K562 (cell line): ENCODE measurements around the gene CENPC. TPM values are rescaled to one million over a fixed set of nuclear protein-coding genes. Genes with fewer than 3 reads are reported as not detected.

Experiments used
- ARID2 ChIP-seq: fragments of 450-650 bp; IDR thresholded peaks from 2 replicates; pipeline ENCODE4 v1.6.1; 2017; ENCODE audit warnings: antibody characterized with exemption, mild to moderate bottlenecking
- ATF6 ChIP-seq: sonication (generic); formaldehyde crosslinking; IDR thresholded peaks from 2 replicates; pipeline ENCODE4 v1.4.0; 2020; ENCODE audit warnings: mild to moderate bottlenecking, missing genetic modification reagents
- BACH1 ChIP-seq: fragments of 200-800 bp; sonication (Bioruptor generic); IDR thresholded peaks from 2 replicates; pipeline ENCODE4 v1.6.1; 2016; ENCODE audit warnings: missing genetic modification characterization, missing compliant biosample characterization
- BDP1 ChIP-seq: IDR thresholded peaks from 3 replicates; pipeline ENCODE4 v1.6.1; 2011; ENCODE audit not compliant: insufficient read length, insufficient read depth
- CREB5 ChIP-seq: fragments of 250-450 bp; sonication (Bioruptor Pico); IDR thresholded peaks from 2 replicates; pipeline ENCODE4 v1.5.0; 2020; ENCODE audit warnings: mild to moderate bottlenecking
- E2F8 ChIP-seq: fragments of 450-650 bp; IDR thresholded peaks from 2 replicates; pipeline ENCODE4 v1.7.1; 2018; ENCODE audit warnings: mild to moderate bottlenecking, low read depth; ENCODE audit not compliant: partially characterized antibody
- FUS ChIP-seq: fragments of 200-400 bp; formaldehyde crosslinking; optimal IDR thresholded peaks from 2 replicates; pipeline ENCODE3; 2017; ENCODE audit warnings: low read depth, low read length
- HBP1 ChIP-seq: fragments of 450-650 bp; formaldehyde crosslinking; IDR thresholded peaks from 2 replicates; pipeline ENCODE4 v1.4.0; 2022; ENCODE audit warnings: missing genetic modification characterization
- HCFC1 ChIP-seq: IDR thresholded peaks from 2 replicates; pipeline ENCODE4 v1.6.1; 2012; ENCODE audit warnings: low read depth, low read length, improper control_type of control experiment
- HMGN3 ChIP-seq: IDR thresholded peaks from 2 replicates; pipeline ENCODE4 v1.6.1; 2011; ENCODE audit warnings: borderline replicate concordance, low read depth, mild to moderate bottlenecking, mixed read lengths, low read length; ENCODE audit not compliant: insufficient read length; ENCODE audit errors: extremely low read depth
- KLF1 ChIP-seq: fragments of 450-650 bp; IDR thresholded peaks from 2 replicates; pipeline ENCODE4 v1.6.1; 2016; ENCODE audit warnings: missing genetic modification characterization, missing compliant biosample characterization
- MAFF ChIP-seq: IDR thresholded peaks from 2 replicates; pipeline ENCODE4 v1.6.1; 2012; ENCODE audit warnings: low read length, improper control_type of control experiment
- NFRKB ChIP-seq: fragments of 450-650 bp; IDR thresholded peaks from 2 replicates; pipeline ENCODE4 v1.6.1; 2016; ENCODE audit warnings: low read depth
- NUFIP1 ChIP-seq: fragments of 450-650 bp; IDR thresholded peaks from 2 replicates; pipeline ENCODE4 v1.6.1; 2018; ENCODE audit not compliant: partially characterized antibody
- OTX1 ChIP-seq: fragments of 450-650 bp; formaldehyde crosslinking; IDR thresholded peaks from 2 replicates; pipeline ENCODE4 v1.4.0; 2022; ENCODE audit warnings: mild to moderate bottlenecking
- RFX5 ChIP-seq: IDR thresholded peaks from 2 replicates; pipeline ENCODE4 v1.6.1; 2011; ENCODE audit warnings: low read depth, mild to moderate bottlenecking, improper control_type of control experiment, low read length
- TCFL5 ChIP-seq: fragments of 250-450 bp; sonication (Bioruptor Pico); conservative IDR thresholded peaks from 2 replicates; pipeline ENCODE4 v1.6.1; 2021; ENCODE audit warnings: mild to moderate bottlenecking, moderate library complexity, matching md5 sums
- TEAD1 ChIP-seq, 2 experiments: fragments of 450-650 bp in 1 of 2; sonication (generic) in 1 of 2; formaldehyde crosslinking; IDR thresholded peaks; 2 replicates each; pipeline versions ENCODE4 v1.4.0 to v1.8.0; 2020 to 2022; ENCODE audit warnings: mild to moderate bottlenecking in 2 of 2, missing genetic modification reagents in 1 of 2
- ZFPM2 ChIP-seq: fragments of 250-450 bp; sonication (Bioruptor Pico); IDR thresholded peaks from 2 replicates; pipeline ENCODE4 v1.5.1; 2022; ENCODE audit warnings: mild to moderate bottlenecking
- ZNF143 ChIP-seq: sonication (generic); formaldehyde crosslinking; IDR thresholded peaks from 2 replicates; pipeline ENCODE4 v1.9.0; 2022; ENCODE audit warnings: mild to moderate bottlenecking, missing genetic modification reagents
- polyA plus RNA-seq, 8 experiments: library from polyadenylated mRNA; depleted of rRNA in 4 of 8; stranded (reverse) in 5 of 8; unstranded in 3 of 8; fragments of >200 nt; fragmentation: Nextera tagmentation in 2 of 8; fragmentation: Illumina TruSeq in 1 of 8; extraction: Ambion mirVana in 2 of 8; extraction: Trizol in 1 of 8; gene quantifications; 2 replicates each; pipeline versions ENCODE4 v1.2.1 to v1.2.3, GENCODE V29; 2011 to 2014; ENCODE audit warnings: inconsistent platforms in 1 of 8, missing spikeins in 1 of 8
- total RNA-seq, 7 experiments: library from RNA; depleted of rRNA in 6 of 7; stranded (reverse); fragments of >200 nt in 6 of 7; fragmentation: Illumina TruSeq in 2 of 7; extraction: Trizol in 2 of 7; gene quantifications; 2 replicates each; pipeline versions ENCODE4 v1.2.1 to v1.2.3, GENCODE V29; 2011 to 2021; ENCODE audit warnings: low replicate concordance in 1 of 7

Gene CENPC
- total and polyA plus RNA-seq, 9 of the 15 experiments (the other 6 are each of a cell fraction or from before 2014, with no cell fraction given) = 18.1 to 48.5 (median 30.8) TPM

GRCh38 chr4:67545199-67546003 is at the start of gene CENPC (continued):
- TF ChIP-seq ATF6 (CRISPR knock-in tag) (0 out of 2 replicates have a peak, but pooled peaks have one; percentile 83), ARID2 (no peak), MAFF (no peak), TCFL5 (CRISPR knock-in tag) (no peak), TEAD1 (CRISPR knock-in tag; IDR thresholded peaks at IDR 0.05) (peak in 1 of 2 experiments; percentile 87; a peak in 2 of 4 replicates), HBP1 (CRISPR knock-in tag) (0 out of 2 replicates have a peak, but pooled peaks have one; percentile 39), BDP1 (no peak), BACH1 (tag) (no peak), FUS (no peak), ZFPM2 (CRISPR knock-in tag) (no peak), ZNF143 (CRISPR knock-in tag) (no peak), HMGN3 (peak; percentile 55), CREB5 (CRISPR knock-in tag) (no peak), NUFIP1 (no peak), E2F8 (peak; percentile 41), HCFC1 (peak; percentile 41; the same call in 1 of the 2 replicates), NFRKB (peak; percentile 71), RFX5 (no peak), OTX1 (CRISPR knock-in tag) (no peak), KLF1 (tag) (no peak)
